Right ventricle myocardium inferior (tissue), 1 donor: ENCODE data around the gene UBE2Z. TPM values are rescaled to one million over a fixed set of nuclear protein-coding genes. Genes with fewer than 3 reads are reported as not detected.
"Not testable (repeated sequence)": the region's sequence is repeated elsewhere in the genome, so short reads cannot be mapped to it uniquely, and the experiment has no call there.

Source experiments
- ATAC-seq: fragments of 200-7000 bp; cut with Tn5 transposase; one replicate; pipeline ENCODE4 v1.9.1; 2020; ENCODE audit warnings: mild to moderate bottlenecking, moderate library complexity
- DNase-seq: peaks from one replicate; pipeline ENCODE4 v3.0.0; 2021; ENCODE audit errors: missing footprints
- intact Hi-C: fragments of 100-400 bp; cut with DNase I; formaldehyde crosslinking; loops from one replicate; pipeline ENCODE4 v1.11.0; 2022
- total RNA-seq: library from RNA; stranded (reverse); fragmentation: NEBNext Ultra II Directional; extraction: Animal tissue kit (Norgen Biotek cat#: 25700); gene quantifications from one replicate; pipeline ENCODE4 v1.2.1, GENCODE V29; 2021
- donor health status: DM: no; HTN: yes; CAD: no; lungs with severe emphysema.

UBE2Z gene
- total RNA-seq, 1 donor from 2014 or later: 37.4 TPM

DNA sequence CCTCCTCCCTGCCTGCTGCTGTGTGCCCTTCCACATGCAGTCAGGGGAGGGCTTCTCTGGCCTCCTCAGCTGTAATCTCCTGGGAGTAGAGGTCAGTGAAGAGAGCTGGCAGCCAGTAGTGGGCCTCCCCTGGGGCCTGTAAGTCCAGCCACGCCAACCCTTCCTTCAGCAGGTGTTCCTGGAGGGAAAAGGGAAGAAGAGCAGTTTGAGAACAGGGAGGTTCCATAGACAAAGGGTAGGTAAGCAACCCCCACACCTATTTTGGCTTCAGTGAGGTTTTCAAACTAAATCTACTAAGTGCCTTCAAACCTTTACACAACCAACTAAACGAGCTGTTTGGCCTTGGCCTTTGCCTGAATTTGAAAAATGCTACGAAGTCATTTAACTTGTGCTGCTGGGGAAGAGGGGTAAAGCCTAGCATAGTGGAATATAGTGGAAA, 22.2 kb downstream of the UBE2Z start:
- ATAC-seq (no peak), DNase-seq (no peak)
- intact Hi-C loops: no loop called here

- DNase-seq: no peak
- intact Hi-C loops: no loop called here
- peak; percentile 11 for ATAC-seq
Observed at GRCh38 chr17:48933035-48933434, 24.8 kb downstream of the UBE2Z start.

GRCh38 chr17:48944515-48945260, 36.5 kb downstream of the UBE2Z start, which contains the start of gene SNF8:
Gene SNF8 (minus strand): TSS chr17:48944842. CDS start chr17:48944734, 108 bp downstream.
- DNase-seq (peak; percentile 97), ATAC-seq (peak; percentile 96)
- intact Hi-C loops: loop anchor here (1.0 to 5.0 kb wide), 2 partner anchors 37 to 52 kb away; partner anchors contain the start of genes ATP5MC1 and UBE2Z

DNA sequence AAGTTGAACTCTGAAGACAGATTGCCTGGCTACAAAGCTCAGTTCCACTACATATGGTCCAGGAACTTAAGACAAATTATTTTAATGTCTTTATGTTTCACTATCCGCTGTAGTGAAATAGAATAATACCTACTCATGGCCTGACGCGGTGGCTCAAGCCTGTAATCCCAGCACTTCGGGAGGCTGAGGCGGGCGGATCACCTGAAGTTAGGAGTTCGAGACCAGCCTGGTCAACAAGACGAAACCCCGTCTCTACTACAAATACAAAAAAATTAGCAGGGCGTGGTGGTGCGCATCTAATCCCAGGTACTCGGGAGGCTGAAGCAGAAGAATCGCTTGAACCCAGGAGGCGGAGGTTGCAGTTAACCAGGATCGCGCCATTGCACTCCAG, 37.0 kb downstream of the UBE2Z start:
- ATAC-seq, intact Hi-C loops: not testable (repeated sequence)

DNA sequence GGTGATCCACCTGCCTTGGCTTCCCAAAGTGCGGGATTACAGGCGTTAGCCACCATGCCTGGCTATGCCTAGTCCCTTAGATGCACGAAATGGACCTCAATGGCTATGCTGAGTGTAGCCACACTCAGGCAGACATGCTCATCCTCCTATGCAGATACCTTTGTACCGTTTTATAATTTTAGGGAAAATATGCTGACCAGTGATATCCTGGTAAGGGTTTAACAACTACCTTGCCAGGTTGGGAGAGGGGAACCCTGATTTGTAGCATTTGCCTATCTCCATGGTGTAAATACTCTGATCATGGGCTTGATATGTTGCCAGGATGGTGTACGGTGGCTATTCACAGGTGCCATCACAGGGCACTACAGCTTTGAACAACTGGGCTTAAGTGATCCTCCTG, 43.4 kb downstream of the UBE2Z start:
- DNase-seq: no peak
- intact Hi-C loops: no loop called here
- no peak for ATAC-seq

More for the DNA sequence above, 37.0 kb downstream of the UBE2Z start:
- DNase-seq: not testable (repeated sequence)

GRCh38 chr17:48952904-48953303, 44.7 kb downstream of the UBE2Z start:
- intact Hi-C loops: no loop called here

GRCh38 chr17:48954300-48954755, 46.1 kb downstream of the UBE2Z start:
- DNase-seq (no peak), ATAC-seq (no peak)
- intact Hi-C loops: no loop called here

More at GRCh38 chr17:48952904-48953303, 44.7 kb downstream of the UBE2Z start:
- DNase-seq: no peak
- ATAC-seq: no peak

DNA sequence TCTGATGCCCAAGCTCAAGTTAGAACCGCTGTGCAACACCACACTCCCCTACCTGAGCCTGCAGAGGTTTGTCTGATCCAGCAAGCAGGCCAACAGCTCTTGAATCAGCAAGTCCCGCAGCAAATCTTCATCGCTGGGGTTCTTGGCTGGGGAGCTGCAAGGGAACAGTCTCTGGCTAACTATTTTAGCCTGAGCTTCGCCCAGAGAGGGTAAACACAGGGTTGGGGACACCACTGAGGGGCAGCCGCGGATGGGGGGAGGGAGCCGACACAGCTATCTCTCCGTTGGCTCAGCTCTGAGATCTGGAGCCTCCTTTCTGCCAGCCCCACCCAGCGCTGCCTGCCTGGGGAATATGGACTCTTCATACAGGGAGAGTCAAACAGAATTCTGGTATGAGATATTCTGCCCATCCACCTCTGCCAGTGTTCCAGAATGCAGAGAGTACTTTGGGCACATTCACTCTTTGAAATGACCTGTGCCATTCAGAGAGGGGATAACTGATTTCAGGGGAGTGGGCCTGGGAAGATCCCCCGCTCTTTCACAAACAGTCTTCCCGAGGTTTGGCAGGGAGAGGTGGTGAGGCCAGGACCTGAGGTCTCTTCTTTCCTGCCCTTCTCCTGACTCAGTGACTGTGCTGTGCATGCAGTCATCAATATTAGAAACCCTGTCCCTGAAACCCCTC, 52.8 kb downstream of the UBE2Z start:
- no peak for DNase-seq
- intact Hi-C loops: no loop called here
- no peak for ATAC-seq

GRCh38 chr17:48961516-48962233, 53.5 kb downstream of the UBE2Z start:
- DNase-seq (no peak), ATAC-seq (no peak)
- intact Hi-C loops: no loop called here

DNA sequence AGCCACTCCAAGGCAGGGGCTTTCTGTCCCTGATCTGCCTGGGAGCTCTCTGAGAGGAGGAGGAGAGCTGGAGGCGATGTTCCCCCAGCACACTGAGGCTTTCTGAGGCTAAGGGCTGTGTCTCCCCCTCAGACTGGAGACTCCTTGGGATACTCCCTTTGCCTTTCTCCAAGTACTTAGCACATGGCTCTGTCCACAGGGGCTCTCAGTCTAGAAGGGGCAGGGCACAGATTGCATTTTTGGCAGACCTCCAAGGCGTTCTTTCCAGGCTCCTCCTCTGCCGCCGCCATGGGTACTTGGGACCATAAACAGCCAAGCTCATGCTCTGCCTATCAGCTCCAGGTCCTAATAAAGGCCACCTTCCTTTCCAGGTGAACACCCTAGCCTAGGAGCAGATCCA, 62.0 kb downstream of the UBE2Z start:
- no peak for DNase-seq
- no peak for ATAC-seq
- intact Hi-C loops: no loop called here

GRCh38 chr17:48970865-48971687, 62.9 kb downstream of the UBE2Z start:
- intact Hi-C loops: no loop called here
- no peak for ATAC-seq
- no peak for DNase-seq

- intact Hi-C loops: no loop called here
- no peak for DNase-seq
- ATAC-seq: no peak
Observed at GRCh38 chr17:48972749-48973097, 64.5 kb downstream of the UBE2Z start.

DNA sequence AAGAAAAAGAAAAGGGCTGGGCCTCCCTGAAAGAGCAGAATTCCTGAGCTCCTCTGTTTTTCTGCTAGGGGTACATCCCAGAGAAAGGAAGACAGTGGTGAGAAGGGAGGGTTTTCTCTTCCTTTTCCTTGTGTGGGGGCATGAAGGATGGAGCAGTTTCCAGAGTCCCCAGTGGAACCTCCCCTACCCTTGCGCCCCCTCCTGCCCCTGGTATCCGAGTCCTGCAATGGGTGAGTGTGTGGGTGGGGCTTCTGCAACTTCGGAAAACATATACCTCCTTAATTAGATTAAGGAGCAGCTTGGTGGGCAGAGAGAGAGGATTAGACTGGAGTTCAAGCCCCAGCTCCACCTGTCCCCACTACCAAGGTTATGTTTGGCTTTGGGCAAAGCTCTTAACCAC, 65.6 kb downstream of the UBE2Z start:
- DNase-seq (no peak), ATAC-seq (no peak)
- intact Hi-C loops: no loop called here

Other genes with a start within 250 kb of the UBE2Z start
- not detected for gene PRAC1, start 185.9 kb upstream of the UBE2Z start, total RNA-seq
- gene PRAC2, start 185.2 kb upstream of the UBE2Z start, total RNA-seq: not detected
- not detected for gene HOXB13, start 179.7 kb upstream of the UBE2Z start, total RNA-seq
- 0.08 TPM for gene TTLL6, start 91.2 kb upstream of the UBE2Z start, total RNA-seq
- gene CALCOCO2, start 77.4 kb upstream of the UBE2Z start, total RNA-seq: 321 TPM
- gene ATP5MC1, start 15.6 kb upstream of the UBE2Z start, total RNA-seq: 504 TPM
- 104 TPM for gene SNF8, start 36.4 kb downstream of the UBE2Z start, total RNA-seq
- gene GIP, start 60.2 kb downstream of the UBE2Z start, total RNA-seq: not detected
- not detected for gene IGF2BP1, start 89.0 kb downstream of the UBE2Z start, total RNA-seq
- not detected for gene B4GALNT2, start 224.4 kb downstream of the UBE2Z start, total RNA-seq